Psoas muscle (tissue), 8 donors: Measurements from ENCODE around the gene MRPL45. TPM values are rescaled to one million over a fixed set of nuclear protein-coding genes. Genes with fewer than 3 reads are reported as not detected.
"Not testable (repeated sequence)": the region's sequence is repeated elsewhere in the genome, so short reads cannot be mapped to it uniquely, and the experiment has no call there.

Experiments
- ATAC-seq, 4 donors: fragments of 200-7000 bp; cut with Tn5 transposase; one replicate each; pipeline ENCODE4 v1.9.1; 2020; ENCODE audit warnings: moderate library complexity in 3 of 4, mild to moderate bottlenecking in 2 of 4
- DNase-seq, 2 donors: peaks; one replicate each; pipeline ENCODE4 v3.0.0-alpha.2; 2020
- H3K27ac ChIP-seq: fragments of 200-600 bp; one replicate; pipeline ENCODE4 v1.8.0; 2022
- H3K27me3 ChIP-seq, 3 donors: fragments of 200-600 bp in 1 of 3; one replicate each; pipeline versions ENCODE4 v1.6.1 to v1.8.0; 2013 to 2022; ENCODE audit warnings: low read length in 2 of 3, mild to moderate bottlenecking in 2 of 3, moderate library complexity in 1 of 3; ENCODE audit not compliant: insufficient read depth in 3 of 3
- H3K36me3 ChIP-seq, 2 donors: fragments of 200-600 bp in 1 of 2; one replicate each; pipeline versions ENCODE4 v1.6.1 to v1.8.0; 2013 to 2022; ENCODE audit warnings: low read depth in 1 of 2, mild to moderate bottlenecking in 1 of 2, moderate library complexity in 1 of 2; ENCODE audit not compliant: insufficient read depth in 1 of 2
- H3K4me1 ChIP-seq: fragments of 200-600 bp; one replicate; pipeline ENCODE4 v1.8.0; 2022
- H3K4me3 ChIP-seq: fragments of 200-600 bp; one replicate; pipeline ENCODE4 v1.8.0; 2022; ENCODE audit warnings: mild to moderate bottlenecking
- H3K9me3 ChIP-seq: fragments of 200-600 bp; one replicate; pipeline ENCODE4 v1.8.0; 2022
- WGBS, 3 donors: extraction: QIAGEN DNeasy Blood & Tissue Kit; methylation state at CpG; one replicate each; pipeline versions ENCODE4 v1.1.6 to v1.1.7; 2013; 5-methylcytosine and 5-hydroxymethylcytosine counted together
- intact Hi-C, 2 donors: fragments of 100-400 bp; cut with DNase I; formaldehyde crosslinking; loops; one replicate each; pipeline versions ENCODE4 v1.11.0 to v1.14.2; 2022
- polyA plus RNA-seq, 3 donors: library from polyadenylated mRNA; stranded (reverse); fragments of 200-250 nt; gene quantifications; one replicate each; pipeline ENCODE4 v1.2.3, GENCODE V29; 2013
- total RNA-seq, 4 donors: library from RNA; stranded (reverse); fragmentation: NEBNext Ultra II Directional in 2 of 4; extraction: Animal tissue kit (Norgen Biotek cat#: 25700) in 2 of 4; gene quantifications; one replicate each; pipeline versions ENCODE4 v1.2.1 to v1.2.4, GENCODE V29; 2021 to 2023
- TF ChIP-seq, protein P1 (sequence below): fragments of 200-600 bp; IDR thresholded peaks from one replicate; pipeline ENCODE4 v1.8.0; 2022; ENCODE audit warnings: antibody characterized with exemption
- donor health status: healthy with polysubstance abuse.
- donor health status: DM: no; HTN: no; CAD: no; lungs with moderate emphysema.
- donor health status: Bipolar disorder and iron deficiency.
- donor health status: healthy.
- donor health status: DM: yes; HTN: yes; CAD: no.
- donor health status: DM: no; HTN: no; CAD: no.
- donor health status: DM: no; HTN: no; CAD: no.
- donor health status: DM: yes; HTN: yes; CAD: no.

The MRPL45 gene
- total and polyA plus RNA-seq, 7 donors: 36.0 to 132 (median 54.6) TPM

DNA sequence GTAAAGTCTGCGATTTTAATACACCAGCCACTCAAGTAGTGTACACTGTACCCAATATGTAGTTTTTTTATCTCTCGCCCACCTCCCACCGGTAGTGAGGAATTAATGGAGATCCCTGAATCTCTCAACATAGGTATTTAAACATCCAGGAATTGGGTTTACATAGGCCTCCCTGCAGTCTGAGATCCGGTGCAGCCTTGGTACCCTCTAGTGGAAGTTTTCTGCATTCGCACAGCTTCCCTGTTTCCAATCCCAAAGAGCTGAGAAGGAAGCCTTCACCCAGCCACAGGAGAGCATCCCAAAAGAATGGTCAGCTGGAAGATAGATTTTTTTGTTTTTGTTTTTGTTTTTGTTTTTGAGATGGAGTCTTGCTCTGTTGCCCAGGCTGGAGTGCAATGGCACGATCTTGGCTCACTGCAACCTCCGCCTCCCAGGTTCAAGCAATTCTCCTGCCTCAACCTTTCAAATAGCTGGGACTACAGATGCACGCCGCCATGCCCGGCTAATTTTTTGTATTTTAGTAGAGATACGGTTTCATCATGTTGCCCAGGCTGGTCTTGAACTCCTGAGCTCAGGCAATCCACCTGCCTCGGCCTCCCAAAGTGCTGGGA lies 8.6 kb upstream of the MRPL45 start:
- DNase-seq, H3K36me3 ChIP-seq, H3K9me3 ChIP-seq, H3K27ac ChIP-seq, intact Hi-C loops, H3K4me1 ChIP-seq, H3K27me3 ChIP-seq, H3K4me3 ChIP-seq: not testable (repeated sequence)
- WGBS, 3 donors: 56 to 64% (median 62%) methylated on average over 8 to 12 of the region's 12 CpGs
- TF ChIP-seq, protein P1, sequence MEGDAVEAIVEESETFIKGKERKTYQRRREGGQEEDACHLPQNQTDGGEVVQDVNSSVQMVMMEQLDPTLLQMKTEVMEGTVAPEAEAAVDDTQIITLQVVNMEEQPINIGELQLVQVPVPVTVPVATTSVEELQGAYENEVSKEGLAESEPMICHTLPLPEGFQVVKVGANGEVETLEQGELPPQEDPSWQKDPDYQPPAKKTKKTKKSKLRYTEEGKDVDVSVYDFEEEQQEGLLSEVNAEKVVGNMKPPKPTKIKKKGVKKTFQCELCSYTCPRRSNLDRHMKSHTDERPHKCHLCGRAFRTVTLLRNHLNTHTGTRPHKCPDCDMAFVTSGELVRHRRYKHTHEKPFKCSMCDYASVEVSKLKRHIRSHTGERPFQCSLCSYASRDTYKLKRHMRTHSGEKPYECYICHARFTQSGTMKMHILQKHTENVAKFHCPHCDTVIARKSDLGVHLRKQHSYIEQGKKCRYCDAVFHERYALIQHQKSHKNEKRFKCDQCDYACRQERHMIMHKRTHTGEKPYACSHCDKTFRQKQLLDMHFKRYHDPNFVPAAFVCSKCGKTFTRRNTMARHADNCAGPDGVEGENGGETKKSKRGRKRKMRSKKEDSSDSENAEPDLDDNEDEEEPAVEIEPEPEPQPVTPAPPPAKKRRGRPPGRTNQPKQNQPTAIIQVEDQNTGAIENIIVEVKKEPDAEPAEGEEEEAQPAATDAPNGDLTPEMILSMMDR: peak; percentile 32
- peak in 3 of 4 donors; percentile 46 to 71 (median 50) for ATAC-seq

DNA sequence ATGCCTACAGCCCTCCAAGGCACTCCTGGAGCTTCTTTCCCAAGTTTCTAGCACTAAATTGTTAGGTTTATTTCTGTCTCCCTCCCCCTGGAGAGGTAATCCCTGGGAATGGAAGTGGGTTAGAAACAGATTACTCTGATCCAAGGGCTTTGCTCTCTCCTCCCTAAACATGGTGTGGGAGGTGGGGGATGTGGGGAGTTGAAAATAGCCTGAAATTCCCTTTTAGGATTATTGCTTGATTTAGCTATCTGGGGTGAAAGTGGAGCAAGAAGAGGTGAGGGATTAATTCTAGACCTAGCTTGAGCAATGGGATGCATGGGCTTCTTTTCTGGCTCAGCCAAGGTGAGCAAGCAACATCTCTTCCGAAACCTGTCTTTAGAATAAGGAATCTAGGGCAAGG lies 7.2 kb upstream of the MRPL45 start:
- WGBS, 3 donors: 81 to 100% (median 82%) methylated on average over 1 of the region's 1 CpG
- not testable (repeated sequence) for H3K27ac ChIP-seq, H3K4me3 ChIP-seq, DNase-seq, H3K4me1 ChIP-seq, H3K27me3 ChIP-seq, H3K36me3 ChIP-seq, ATAC-seq, H3K9me3 ChIP-seq
- intact Hi-C loops: loop anchor here in 1 of 2 donors (10.0 kb wide), 1 partner anchor 65 kb away; the partner anchor contains the start of gene SOCS7

DNA sequence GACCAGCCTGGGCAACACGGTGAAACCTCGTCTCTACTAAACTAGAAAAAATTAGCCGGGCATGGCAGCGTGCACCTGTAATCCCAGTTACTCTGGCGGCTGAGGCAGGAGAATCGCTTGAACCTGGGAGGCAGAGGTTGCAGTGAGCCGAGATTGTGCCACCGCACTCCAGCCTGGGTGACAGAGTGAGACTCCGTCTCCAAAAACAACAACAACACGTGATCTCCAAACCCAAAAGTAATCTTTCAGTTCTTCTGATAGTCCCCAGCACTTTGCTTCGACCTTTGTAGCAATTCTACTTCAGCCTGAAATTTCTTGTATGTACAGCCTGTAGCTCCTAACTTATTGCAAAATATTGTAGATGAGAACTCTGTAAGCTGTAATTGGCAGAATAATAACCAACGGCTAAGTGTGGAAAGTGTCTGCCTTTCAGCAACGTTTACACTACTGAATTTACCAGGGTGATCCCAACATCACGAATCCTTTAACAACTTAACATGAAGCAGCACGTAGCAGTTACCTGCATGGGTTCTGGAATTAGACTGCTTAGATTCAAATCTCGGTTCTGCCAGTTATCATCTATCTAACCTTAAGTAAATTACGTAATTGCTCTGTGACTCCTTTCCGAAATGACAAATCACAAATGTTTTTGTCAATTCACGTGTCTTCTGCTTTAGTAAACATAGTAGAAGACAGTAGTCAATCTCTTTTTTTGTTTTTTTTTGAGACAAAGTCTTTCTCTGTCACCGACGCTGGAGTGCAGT lies 1.2 kb upstream of the MRPL45 start:
- WGBS, 3 donors: 59 to 70% (median 66%) methylated on average over 19 to 21 of the region's 21 CpGs
- H3K27ac ChIP-seq: peak overlapping the region; percentile 75
- intact Hi-C loops: loop anchor here in 1 of 2 donors (10.0 kb wide), 1 partner anchor 59 kb away; the partner anchor contains the start of gene SOCS7
- ATAC-seq, H3K9me3 ChIP-seq, H3K4me1 ChIP-seq, H3K27me3 ChIP-seq, DNase-seq: not testable (repeated sequence)
- peak overlapping the region; percentile 71 for H3K4me3 ChIP-seq
- H3K36me3 ChIP-seq: peaks cover 0 to 13% of the 10 kb centered on the region in 2 donors

DNA sequence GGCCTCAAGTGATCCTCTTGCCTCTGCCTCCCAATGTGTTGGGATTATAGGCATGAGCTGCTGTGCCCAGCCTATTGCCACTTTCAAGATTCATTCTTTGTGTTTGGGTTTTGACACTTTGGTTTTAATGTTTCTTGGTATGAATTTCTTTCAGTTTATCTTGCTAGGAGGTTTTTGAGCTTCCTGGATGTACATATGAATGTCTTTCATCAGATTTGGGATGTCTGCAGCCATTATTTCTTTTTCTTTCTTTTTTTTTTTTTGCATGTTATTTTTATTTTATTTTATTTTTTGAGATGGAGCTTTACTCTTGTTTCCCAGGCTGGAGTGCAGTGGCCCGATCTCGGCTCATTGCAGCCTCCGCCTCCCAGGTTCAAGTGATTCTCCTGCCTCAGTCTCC lies 18.5 kb downstream of the MRPL45 start:
- ATAC-seq: no peak
- WGBS, 3 donors: 67 to 87% (median 67%) methylated on average over 3 of the region's 3 CpGs

DNA sequence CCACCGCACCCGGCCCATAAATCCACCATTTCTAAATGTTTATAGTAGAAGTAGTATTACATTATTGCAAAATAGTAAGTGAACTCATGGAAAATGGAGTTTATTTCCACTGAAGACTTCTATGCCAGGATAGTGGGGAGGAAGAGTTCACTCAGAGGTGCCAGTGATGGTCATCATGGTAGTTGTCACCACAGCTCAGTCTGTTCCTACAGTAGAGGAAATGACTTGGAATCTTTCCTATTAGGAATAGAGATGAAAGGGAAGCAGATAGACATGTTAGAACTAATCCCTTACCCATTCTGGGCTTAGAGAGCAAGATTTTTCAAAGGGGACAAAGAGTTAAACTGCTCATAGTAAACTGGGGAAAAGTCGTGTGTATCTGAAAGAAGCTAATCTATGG lies 20.1 kb downstream of the MRPL45 start:
- 81 to 86% (median 85%) methylated on average over 3 of the region's 3 CpGs for WGBS, 3 donors
- H3K9me3 ChIP-seq: no peaks in the 10 kb centered on the region
- intact Hi-C loops: no loop called here
- no peaks in the 10 kb centered on the region for H3K4me1 ChIP-seq
- TF ChIP-seq, protein P1: no peak
- ATAC-seq: no peak
- peaks cover 3 to 52% of the 10 kb centered on the region in 2 donors for H3K36me3 ChIP-seq
- H3K27me3 ChIP-seq: no peaks in the 10 kb centered on the region
- DNase-seq: no peak
- H3K4me3 ChIP-seq: no peak overlapping the region
- H3K27ac ChIP-seq: no peak overlapping the region

More for the DNA sequence above, 18.5 kb downstream of the MRPL45 start:
- Histone ChIP-seq H3K27me3 (no peaks in the 10 kb centered on the region), H3K27ac (no peak overlapping the region), H3K36me3 (peaks cover 3 to 55% of the 10 kb centered on the region in 2 donors), H3K9me3 (no peaks in the 10 kb centered on the region), H3K4me3 (no peak overlapping the region), H3K4me1 (no peaks in the 10 kb centered on the region)
- intact Hi-C loops: no loop called here
- DNase-seq: no peak
- TF ChIP-seq, protein P1: no peak
